ENCODE measurements around the gene MASP1.

DNA sequence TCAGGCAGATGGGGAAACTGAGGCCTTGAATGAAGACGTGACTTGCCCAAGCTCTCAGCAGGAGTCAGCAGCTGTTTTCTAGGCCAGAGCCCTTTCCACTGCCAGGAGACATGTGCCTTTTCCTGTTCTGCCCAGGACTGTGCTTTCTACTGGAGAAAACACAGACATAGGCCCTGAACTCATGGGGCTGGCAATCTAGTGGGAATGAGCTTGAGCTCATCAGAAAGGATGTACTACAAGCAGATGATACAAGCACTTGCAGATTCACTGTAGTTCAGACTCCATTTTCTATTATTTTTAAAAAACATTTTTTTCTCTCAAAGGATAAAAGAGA is 14.4 kb downstream of the MASP1 start:
- TF ChIP-seq CTCF (IDR thresholded peaks at IDR 0.05) (no peak), ZFX (IDR thresholded peaks at IDR 0.05; ENCODE audit: borderline replicate concordance) (no peak)
